Gastrocnemius medialis (tissue), 4 donors: ENCODE results near the gene HUNK. TPM values are rescaled to one million over a fixed set of nuclear protein-coding genes. Genes with fewer than 3 reads are reported as not detected.

Experiments used
- ATAC-seq, 2 donors: fragments of 150-250 bp; one replicate each; pipeline ENCODE4 v1.9.1; 2016
- DNase-seq, 2 donors: peaks; one replicate each; pipeline ENCODE4 v3.0.0-alpha.2; 2019
- H3K27ac ChIP-seq, 4 donors: fragments of 200-600 bp; sonication (generic); 1 replicate in 1 of 4; 2 replicates in 3 of 4; pipeline ENCODE4 v1.5.1; 2016 to 2018; ENCODE audit warnings: mild to moderate bottlenecking in 2 of 4, moderate library complexity in 1 of 4
- H3K27me3 ChIP-seq, 3 donors: fragments of 200-600 bp; sonication (generic) in 2 of 3; 1 replicate in 1 of 3; 2 replicates in 2 of 3; pipeline versions ENCODE4 v1.5.1 to v1.6.0; 2016 to 2019; ENCODE audit warnings: mild to moderate bottlenecking in 1 of 3, moderate library complexity in 1 of 3
- H3K36me3 ChIP-seq, 2 donors: fragments of 200-600 bp; sonication (generic) in 1 of 2; one replicate each; pipeline ENCODE4 v1.5.1; 2017 to 2018
- H3K4me1 ChIP-seq, 2 donors: fragments of 200-600 bp; sonication (generic) in 1 of 2; one replicate each; pipeline ENCODE4 v1.5.1; 2016 to 2017; ENCODE audit warnings: mild to moderate bottlenecking in 2 of 2
- H3K4me3 ChIP-seq, 4 donors: fragments of 200-600 bp; sonication (generic) in 3 of 4; 1 replicate in 1 of 4; 2 replicates in 3 of 4; pipeline ENCODE4 v1.5.1; 2016 to 2019; ENCODE audit warnings: mild to moderate bottlenecking in 2 of 4
- H3K9me3 ChIP-seq, 3 donors: fragments of 200-600 bp; sonication (generic) in 2 of 3; 1 replicate in 1 of 3; 2 replicates in 2 of 3; pipeline ENCODE4 v1.5.1; 2016 to 2019
- POLR2A ChIP-seq, 2 donors: fragments of 450-650 bp; IDR thresholded peaks; one replicate each; pipeline ENCODE4 v1.6.1; 2017; ENCODE audit warnings: antibody characterized with exemption in 2 of 2, mild to moderate bottlenecking in 2 of 2, moderate library complexity in 2 of 2
- in situ Hi-C, 4 donors: fragments of 200-750 bp; cut with MboI; loops; one replicate each; pipeline versions ENCODE4 v1.15.0 to v1.8.0; 2017; ENCODE audit warnings: low sequenced_read_pairs in 4 of 4
- intact Hi-C: fragments of 100-400 bp; cut with DNase I; formaldehyde crosslinking; loops from one replicate; pipeline ENCODE4 v1.15.1; 2023; ENCODE audit warnings: low total_unique reads
- total RNA-seq, 4 donors: library from RNA; depleted of rRNA; stranded (reverse); fragments of >200 nt; gene quantifications; one replicate each; pipeline versions ENCODE4 v1.1.0 to v1.2.3, GENCODE V29; 2016
- TF ChIP-seq, protein P1 (sequence below), 5 experiments: fragments of 450-650 bp in 3 of 5; fragments of 200-600 bp in 2 of 5; sonication (generic) in 2 of 5; IDR thresholded peaks in 4 of 5; conservative IDR thresholded peaks in 1 of 5; 1 replicate in 4 of 5; 2 replicates in 1 of 5; pipeline ENCODE4 v1.5.1; 2016 to 2019; ENCODE audit warnings: antibody characterized with exemption in 5 of 5, mild to moderate bottlenecking in 3 of 5, moderate library complexity in 3 of 5

HUNK gene
- total RNA-seq, 4 donors from 2014 or later, result 0.13 TPM; not detected in 3

- Histone ChIP-seq H3K9me3 (no peaks in the 10 kb centered on the region), H3K4me3 (no peak overlapping the region), H3K36me3 (no peaks in the 10 kb centered on the region), H3K4me1 (no peaks in the 10 kb centered on the region), H3K27me3 (no peaks in the 10 kb centered on the region), H3K27ac (no peak overlapping the region)
- ATAC-seq, result no peak
- TF ChIP-seq, protein P1, sequence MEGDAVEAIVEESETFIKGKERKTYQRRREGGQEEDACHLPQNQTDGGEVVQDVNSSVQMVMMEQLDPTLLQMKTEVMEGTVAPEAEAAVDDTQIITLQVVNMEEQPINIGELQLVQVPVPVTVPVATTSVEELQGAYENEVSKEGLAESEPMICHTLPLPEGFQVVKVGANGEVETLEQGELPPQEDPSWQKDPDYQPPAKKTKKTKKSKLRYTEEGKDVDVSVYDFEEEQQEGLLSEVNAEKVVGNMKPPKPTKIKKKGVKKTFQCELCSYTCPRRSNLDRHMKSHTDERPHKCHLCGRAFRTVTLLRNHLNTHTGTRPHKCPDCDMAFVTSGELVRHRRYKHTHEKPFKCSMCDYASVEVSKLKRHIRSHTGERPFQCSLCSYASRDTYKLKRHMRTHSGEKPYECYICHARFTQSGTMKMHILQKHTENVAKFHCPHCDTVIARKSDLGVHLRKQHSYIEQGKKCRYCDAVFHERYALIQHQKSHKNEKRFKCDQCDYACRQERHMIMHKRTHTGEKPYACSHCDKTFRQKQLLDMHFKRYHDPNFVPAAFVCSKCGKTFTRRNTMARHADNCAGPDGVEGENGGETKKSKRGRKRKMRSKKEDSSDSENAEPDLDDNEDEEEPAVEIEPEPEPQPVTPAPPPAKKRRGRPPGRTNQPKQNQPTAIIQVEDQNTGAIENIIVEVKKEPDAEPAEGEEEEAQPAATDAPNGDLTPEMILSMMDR (IDR thresholded peaks at IDR 0.05 in 4 of 5, conservative IDR thresholded peaks at IDR 0.05 in 1 of 5), result no peak
- TF ChIP-seq POLR2A (IDR thresholded peaks at IDR 0.05), result no peak
- no peak for DNase-seq
- intact Hi-C loops (no loop called here), in situ Hi-C loops (no loop called here)
Measured at GRCh38 chr21:32021319-32021994, 148.6 kb downstream of the HUNK start.

DNA sequence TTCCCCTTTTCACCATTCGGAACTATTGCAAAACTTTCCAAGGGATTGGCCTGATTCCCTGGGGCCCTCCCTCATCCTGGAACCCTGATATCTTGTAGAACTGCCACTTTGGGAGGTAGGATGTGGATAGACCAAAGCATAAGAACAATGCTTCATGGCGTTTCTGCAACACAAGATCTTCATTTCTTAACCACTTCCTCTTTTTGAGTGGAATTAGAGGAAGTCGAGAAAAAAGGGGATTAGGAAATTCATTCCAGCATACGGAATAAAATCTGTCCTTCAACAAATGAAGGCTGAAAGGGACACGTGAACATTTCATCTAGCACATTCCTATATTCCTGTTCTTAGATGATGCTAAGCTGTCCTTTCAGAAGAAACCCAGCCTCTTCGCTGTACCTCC is 149.3 kb downstream of the HUNK start:
- DNase-seq (no peak), ATAC-seq (no peak)
- H3K36me3 ChIP-seq, result no peaks in the 10 kb centered on the region
- no peaks in the 10 kb centered on the region for H3K4me1 ChIP-seq
- H3K4me3 ChIP-seq, result no peak overlapping the region
- no peaks in the 10 kb centered on the region for H3K27me3 ChIP-seq
- intact Hi-C loops (no loop called here), in situ Hi-C loops (no loop called here)
- H3K27ac ChIP-seq, result no peak overlapping the region
- TF ChIP-seq, protein P1 (IDR thresholded peaks at IDR 0.05 in 4 of 5, conservative IDR thresholded peaks at IDR 0.05 in 1 of 5), result no peak
- no peak for TF ChIP-seq POLR2A (IDR thresholded peaks at IDR 0.05)
- H3K9me3 ChIP-seq, result no peaks in the 10 kb centered on the region

GRCh38 chr21:32030146-32030652 is 157.4 kb downstream of the HUNK start:
- Histone ChIP-seq H3K4me3 (no peak overlapping the region), H3K36me3 (no peaks in the 10 kb centered on the region), H3K4me1 (no peaks in the 10 kb centered on the region), H3K9me3 (no peaks in the 10 kb centered on the region), H3K27me3 (no peaks in the 10 kb centered on the region), H3K27ac (no peak overlapping the region)
- intact Hi-C loops, result no loop called here
- DNase-seq (no peak), ATAC-seq (no peak)
- TF ChIP-seq, protein P1 (IDR thresholded peaks at IDR 0.05 in 4 of 5, conservative IDR thresholded peaks at IDR 0.05 in 1 of 5), result no peak
- TF ChIP-seq POLR2A (IDR thresholded peaks at IDR 0.05), result no peak
- in situ Hi-C loops, result no loop called here

GRCh38 chr21:32034850-32035249 is 162.0 kb downstream of the HUNK start:
- no peaks in the 10 kb centered on the region for H3K36me3 ChIP-seq
- intact Hi-C loops (no loop called here), in situ Hi-C loops (no loop called here)
- no peaks in the 10 kb centered on the region for H3K9me3 ChIP-seq
- TF ChIP-seq, protein P1 (IDR thresholded peaks at IDR 0.05 in 4 of 5, conservative IDR thresholded peaks at IDR 0.05 in 1 of 5), result no peak
- TF ChIP-seq POLR2A (IDR thresholded peaks at IDR 0.05), result no peak
- no peaks in the 10 kb centered on the region for H3K27me3 ChIP-seq
- DNase-seq, result no peak
- H3K27ac ChIP-seq, result no peak overlapping the region
- ATAC-seq, result no peak
- H3K4me3 ChIP-seq, result no peak overlapping the region
- H3K4me1 ChIP-seq, result no peaks in the 10 kb centered on the region
